ENCODE data around the gene PXN. TPM values are rescaled to one million over a fixed set of nuclear protein-coding genes. Genes with fewer than 3 reads are reported as not detected.

PXN gene
- total RNA-seq, 1 donor from 2014 or later = 8.2 TPM

DNA sequence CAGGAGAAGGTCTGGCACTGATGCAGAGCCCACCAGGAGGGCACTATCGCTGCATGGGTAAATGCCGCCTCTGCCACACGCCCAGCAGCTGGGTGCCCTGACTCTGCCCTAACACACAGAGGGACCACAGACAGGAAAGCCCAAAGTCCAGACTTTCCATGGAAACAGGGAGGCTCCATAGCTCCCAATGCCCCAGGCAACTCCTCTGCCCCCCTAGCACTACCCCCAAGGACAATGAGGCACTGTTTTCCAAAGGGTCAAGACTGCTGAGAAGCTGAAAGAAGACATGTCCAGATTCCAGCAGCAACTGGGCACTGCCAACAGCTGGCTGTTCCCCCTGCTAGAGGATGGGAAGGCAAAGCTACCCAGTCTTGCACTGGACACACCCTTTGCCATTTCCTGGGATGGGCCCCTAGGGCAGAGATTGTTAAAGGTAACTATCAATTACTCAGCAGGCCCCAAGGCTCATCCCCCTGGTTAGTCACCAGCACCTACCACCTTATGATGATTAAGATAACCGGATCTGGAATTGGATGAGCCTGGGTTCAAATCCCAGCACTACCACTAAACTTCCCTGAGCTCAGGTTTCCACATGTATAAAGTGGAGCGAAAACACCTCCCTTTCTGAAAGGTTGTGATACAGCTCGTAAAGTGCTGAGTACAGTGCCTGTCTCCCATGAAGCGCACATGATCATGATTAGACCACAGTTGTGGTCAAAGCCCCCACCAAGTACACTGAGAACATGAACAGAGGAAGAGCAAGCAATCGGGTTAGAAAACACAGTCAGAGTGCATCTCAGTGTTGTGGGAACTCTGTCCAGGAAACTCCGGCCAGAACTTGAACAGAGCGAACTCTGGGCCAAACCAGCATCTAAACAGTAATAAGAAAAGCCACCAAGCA, 3.3 kb downstream of the PXN start:
- peaks cover 2% of the 10 kb centered on the region for H3K36me3 Mint-ChIP-seq
- H3K27ac Mint-ChIP-seq = no peak overlapping the region
- Histone ChIP-seq H3K4me1 (peaks cover 20% of the 10 kb centered on the region), H3K27me3 (no peaks in the 10 kb centered on the region), H3K4me3 (no peak overlapping the region), H2AFZ (replicated peaks) (no peak overlapping the region), H3K4me2 (no peak overlapping the region), H3K36me3 (no peaks in the 10 kb centered on the region), H3F3A (ENCODE audit: low read depth) (peaks cover 6% of the 10 kb centered on the region), H3K79me2 (ENCODE audit: low read depth) (peaks cover 80% of the 10 kb centered on the region), H4K20me1 (ENCODE audit: low read depth) (peaks cover 60% of the 10 kb centered on the region), H3K9me3 (ENCODE audit: low read depth) (no peaks in the 10 kb centered on the region), H3K27ac (no peak overlapping the region), H3K9ac (no peak overlapping the region)
- DNase-seq (ENCODE audit: low spot score) = no peak
- no peak overlapping the region for H3K4me3 Mint-ChIP-seq
- H3K4me1 Mint-ChIP-seq = peaks cover 41% of the 10 kb centered on the region
- TF ChIP-seq, protein P1, sequence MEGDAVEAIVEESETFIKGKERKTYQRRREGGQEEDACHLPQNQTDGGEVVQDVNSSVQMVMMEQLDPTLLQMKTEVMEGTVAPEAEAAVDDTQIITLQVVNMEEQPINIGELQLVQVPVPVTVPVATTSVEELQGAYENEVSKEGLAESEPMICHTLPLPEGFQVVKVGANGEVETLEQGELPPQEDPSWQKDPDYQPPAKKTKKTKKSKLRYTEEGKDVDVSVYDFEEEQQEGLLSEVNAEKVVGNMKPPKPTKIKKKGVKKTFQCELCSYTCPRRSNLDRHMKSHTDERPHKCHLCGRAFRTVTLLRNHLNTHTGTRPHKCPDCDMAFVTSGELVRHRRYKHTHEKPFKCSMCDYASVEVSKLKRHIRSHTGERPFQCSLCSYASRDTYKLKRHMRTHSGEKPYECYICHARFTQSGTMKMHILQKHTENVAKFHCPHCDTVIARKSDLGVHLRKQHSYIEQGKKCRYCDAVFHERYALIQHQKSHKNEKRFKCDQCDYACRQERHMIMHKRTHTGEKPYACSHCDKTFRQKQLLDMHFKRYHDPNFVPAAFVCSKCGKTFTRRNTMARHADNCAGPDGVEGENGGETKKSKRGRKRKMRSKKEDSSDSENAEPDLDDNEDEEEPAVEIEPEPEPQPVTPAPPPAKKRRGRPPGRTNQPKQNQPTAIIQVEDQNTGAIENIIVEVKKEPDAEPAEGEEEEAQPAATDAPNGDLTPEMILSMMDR (IDR thresholded peaks at IDR 0.05) = no peak
- no peak for TF ChIP-seq EZH2phosphoT487 (IDR thresholded peaks at IDR 0.05)
- TF ChIP-seq EZH2 (IDR thresholded peaks at IDR 0.05) = no peak
- H3K27me3 Mint-ChIP-seq (ENCODE audit: insufficient read depth, low read depth) = peaks cover 2% of the 10 kb centered on the region
- no peaks in the 10 kb centered on the region for H3K9me3 Mint-ChIP-seq

DNA sequence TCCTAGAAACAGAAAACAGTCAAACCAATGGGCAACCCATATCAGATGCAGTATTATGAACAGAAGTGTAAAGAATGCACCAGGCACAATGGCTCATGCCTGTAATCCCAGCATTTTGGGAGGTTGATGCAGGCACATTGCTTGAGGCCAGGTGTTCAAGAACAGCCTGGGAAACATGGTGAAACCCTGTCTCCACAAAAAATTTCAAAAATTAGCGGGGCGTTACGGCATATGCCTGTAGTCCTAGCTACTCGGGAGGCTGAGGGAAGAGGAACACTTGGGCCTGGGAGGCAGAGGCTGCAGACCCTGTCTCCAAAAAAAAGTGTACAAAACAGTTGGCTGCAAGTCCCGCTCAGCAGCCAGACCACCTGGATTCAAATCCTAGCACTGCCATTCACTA, 4.9 kb downstream of the PXN start:
- DNase-seq (ENCODE audit: low spot score) = no peak
- H3K9ac ChIP-seq = no peak overlapping the region
- H3K4me3 ChIP-seq = no peak overlapping the region
- no peaks in the 10 kb centered on the region for H3K9me3 Mint-ChIP-seq
- H2AFZ ChIP-seq (replicated peaks) = no peak overlapping the region
- H3K4me1 Mint-ChIP-seq = peaks cover 34% of the 10 kb centered on the region
- no peaks in the 10 kb centered on the region for H3K27me3 ChIP-seq
- peaks cover 70% of the 10 kb centered on the region for H4K20me1 ChIP-seq (ENCODE audit: low read depth)
- H3K36me3 ChIP-seq = no peaks in the 10 kb centered on the region
- no peak overlapping the region for H3K4me3 Mint-ChIP-seq
- H3K27me3 Mint-ChIP-seq (ENCODE audit: insufficient read depth, low read depth) = no peaks in the 10 kb centered on the region
- no peak overlapping the region for H3K4me2 ChIP-seq
- peaks cover 6% of the 10 kb centered on the region for H3F3A ChIP-seq (ENCODE audit: low read depth)
- no peak overlapping the region for H3K27ac ChIP-seq
- no peak overlapping the region for H3K27ac Mint-ChIP-seq
- H3K79me2 ChIP-seq (ENCODE audit: low read depth) = peaks cover 86% of the 10 kb centered on the region
- TF ChIP-seq EZH2phosphoT487 (IDR thresholded peaks at IDR 0.05) (no peak), EZH2 (IDR thresholded peaks at IDR 0.05) (no peak)
- TF ChIP-seq, protein P1 (IDR thresholded peaks at IDR 0.05) = no peak
- peaks cover 20% of the 10 kb centered on the region for H3K4me1 ChIP-seq
- peaks cover 4% of the 10 kb centered on the region for H3K36me3 Mint-ChIP-seq
- no peaks in the 10 kb centered on the region for H3K9me3 ChIP-seq (ENCODE audit: low read depth)

DNA sequence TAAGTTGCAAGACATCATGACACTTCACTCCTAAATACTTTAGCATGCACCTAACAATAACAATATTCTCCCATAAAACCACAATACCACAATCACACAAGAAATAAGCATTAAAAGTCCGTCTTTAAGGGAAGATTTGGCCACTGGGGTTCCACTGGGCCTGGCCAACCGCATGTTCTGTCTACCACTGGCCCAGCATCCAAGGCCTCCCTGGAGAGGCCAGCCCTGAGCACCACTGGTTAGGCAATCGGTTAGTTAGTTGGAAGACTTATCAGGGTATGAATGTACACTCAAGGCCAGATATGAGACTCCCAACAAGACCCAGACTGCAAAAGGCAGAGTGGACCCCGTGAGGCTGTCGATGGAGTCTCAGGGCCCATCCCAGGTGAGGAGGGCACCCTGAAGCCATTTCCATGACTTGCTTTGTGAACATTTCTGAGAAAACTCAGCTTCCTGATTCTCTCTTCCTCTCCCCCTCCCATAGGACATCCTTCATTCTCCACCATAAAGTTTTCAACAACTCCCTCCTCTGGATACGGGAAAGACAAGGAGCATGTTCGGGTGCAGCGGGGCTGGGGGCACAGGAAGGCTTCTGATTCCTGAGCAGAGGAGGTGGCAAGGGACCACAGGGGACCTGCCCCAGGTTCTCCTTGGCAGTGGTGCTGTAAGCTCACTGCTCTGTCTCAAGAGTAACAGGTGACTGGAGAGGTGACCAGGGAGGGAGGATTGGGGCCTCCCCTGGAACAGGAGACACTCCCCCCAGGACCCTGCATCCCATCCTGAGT, 5.9 kb downstream of the PXN start:
- Mint-ChIP-seq H3K4me1 (peaks cover 32% of the 10 kb centered on the region), H3K27ac (no peak overlapping the region), H3K36me3 (peaks cover 8% of the 10 kb centered on the region), H3K9me3 (no peaks in the 10 kb centered on the region), H3K4me3 (no peak overlapping the region), H3K27me3 (ENCODE audit: insufficient read depth, low read depth) (peaks cover 2% of the 10 kb centered on the region)
- H4K20me1 ChIP-seq (ENCODE audit: low read depth) = peaks cover 68% of the 10 kb centered on the region
- peaks cover 6% of the 10 kb centered on the region for H3F3A ChIP-seq (ENCODE audit: low read depth)
- H3K79me2 ChIP-seq (ENCODE audit: low read depth) = peaks cover 81% of the 10 kb centered on the region
- no peaks in the 10 kb centered on the region for H3K36me3 ChIP-seq
- no peaks in the 10 kb centered on the region for H3K27me3 ChIP-seq
- no peak for DNase-seq (ENCODE audit: low spot score)
- no peak overlapping the region for H3K4me3 ChIP-seq
- no peak overlapping the region for H3K9ac ChIP-seq
- no peak for TF ChIP-seq EZH2 (IDR thresholded peaks at IDR 0.05)
- TF ChIP-seq, protein P1 (IDR thresholded peaks at IDR 0.05) = no peak
- H3K4me1 ChIP-seq = peaks cover 15% of the 10 kb centered on the region
- no peak overlapping the region for H2AFZ ChIP-seq (replicated peaks)
- H3K4me2 ChIP-seq = no peak overlapping the region
- H3K27ac ChIP-seq = no peak overlapping the region
- H3K9me3 ChIP-seq (ENCODE audit: low read depth) = no peaks in the 10 kb centered on the region
